NT2/D1 (cell line): ENCODE measurements around the gene PADI2.

ENCODE experiments used
- SUZ12 ChIP-seq: IDR thresholded peaks from 2 replicates; pipeline ENCODE4 v1.6.1; 2011; ENCODE audit not compliant: insufficient read length, insufficient read depth; ENCODE audit errors: extremely low read depth
- ZNF274 ChIP-seq: IDR thresholded peaks from 2 replicates; pipeline ENCODE4 v1.6.1; 2011; ENCODE audit warnings: mild to moderate bottlenecking, low read depth, low read length

GRCh38 chr1:17030206-17030605, 89.0 kb downstream of the PADI2 start:
- TF ChIP-seq SUZ12: no peak
- TF ChIP-seq ZNF274: no peak
